GM18867 (cell line): Measurements from ENCODE around the gene CCDC188.
"Not testable (repeated sequence)": the region's sequence is repeated elsewhere in the genome, so short reads cannot be mapped to it uniquely, and the experiment has no call there.

Experiments used
- ATAC-seq: cut with Tn5 transposase; IDR thresholded peaks from one replicate; pipeline ENCODE4 v1.9.1; 2021; ENCODE audit warnings: mild to moderate bottlenecking, moderate library complexity; ENCODE audit not compliant: unreplicated experiment

Gene CCDC188

GRCh38 chr22:20171288-20172140, 20.7 kb upstream of the CCDC188 start:
- no peak for ATAC-seq

- ATAC-seq, result no peak
Measured at GRCh38 chr22:20170170-20170569, 19.3 kb upstream of the CCDC188 start.

GRCh38 chr22:20169253-20169822, 18.5 kb upstream of the CCDC188 start:
- ATAC-seq, result no peak

- ATAC-seq, result no peak
Measured at GRCh38 chr22:20167643-20168322, 16.9 kb upstream of the CCDC188 start.

GRCh38 chr22:20166703-20167102, 15.8 kb upstream of the CCDC188 start:
- ATAC-seq, result no peak

GRCh38 chr22:20165913-20166312, 15.1 kb upstream of the CCDC188 start:
- no peak for ATAC-seq

GRCh38 chr22:20165421-20165820, 14.6 kb upstream of the CCDC188 start:
- ATAC-seq, result no peak

- no peak for ATAC-seq
Measured at GRCh38 chr22:20164863-20165262, 14.0 kb upstream of the CCDC188 start.

- no peak for ATAC-seq
Measured at GRCh38 chr22:20160041-20160440, 9.2 kb upstream of the CCDC188 start.

GRCh38 chr22:20159531-20159930, 8.7 kb upstream of the CCDC188 start:
- ATAC-seq, result not testable (repeated sequence)

- no peak for ATAC-seq
Measured at GRCh38 chr22:20159076-20159475, 8.2 kb upstream of the CCDC188 start.

- ATAC-seq, result no peak
Measured at GRCh38 chr22:20158391-20159036, 7.7 kb upstream of the CCDC188 start.

- ATAC-seq, result no peak
Measured at GRCh38 chr22:20157430-20158183, 6.8 kb upstream of the CCDC188 start.

- ATAC-seq, result no peak
Measured at GRCh38 chr22:20156611-20157429, 6.0 kb upstream of the CCDC188 start.

- ATAC-seq, result no peak
Measured at GRCh38 chr22:20156042-20156389, 5.2 kb upstream of the CCDC188 start.

GRCh38 chr22:20155330-20156041, 4.6 kb upstream of the CCDC188 start:
- no peak for ATAC-seq

- ATAC-seq, result no peak
Measured at GRCh38 chr22:20154602-20155187, 3.8 kb upstream of the CCDC188 start.

GRCh38 chr22:20153945-20154344, 3.1 kb upstream of the CCDC188 start:
- ATAC-seq, result no peak

GRCh38 chr22:20152464-20152890, 1.6 kb upstream of the CCDC188 start:
- ATAC-seq, result no peak
